Heart left ventricle (tissue), 16 donors: ENCODE results near the gene ARRDC1. TPM values are rescaled to one million over a fixed set of nuclear protein-coding genes. Genes with fewer than 3 reads are reported as not detected.

ENCODE experiments used
- ATAC-seq, 4 donors: fragments of 200-7000 bp; cut with Tn5 transposase; one replicate each; pipeline ENCODE4 v1.9.1; 2020 to 2022; ENCODE audit warnings: moderate library complexity in 4 of 4, mild to moderate bottlenecking in 3 of 4, moderate number of reproducible peaks in 1 of 4
- DNase-seq, 5 donors: peaks; one replicate each; pipeline ENCODE4 v3.0.0-alpha.2; 2020
- H3K27ac ChIP-seq, 12 donors: fragments of 200-600 bp; sonication (generic) in 4 of 12; one replicate each; pipeline versions ENCODE4 v1.5.0 to v1.8.0; 2016 to 2022; ENCODE audit warnings: mild to moderate bottlenecking in 2 of 12
- H3K27me3 ChIP-seq, 9 donors: fragments of 200-600 bp; sonication (generic) in 2 of 9; one replicate each; pipeline versions ENCODE4 v1.5.1 to v1.8.0; 2016 to 2022; ENCODE audit warnings: mild to moderate bottlenecking in 3 of 9
- H3K36me3 ChIP-seq, 9 donors: fragments of 200-600 bp; sonication (generic) in 2 of 9; one replicate each; pipeline versions ENCODE4 v1.5.0 to v1.8.0; 2018 to 2022; ENCODE audit warnings: mild to moderate bottlenecking in 2 of 9
- H3K4me1 ChIP-seq, 12 donors: fragments of 200-600 bp; sonication (generic) in 4 of 12; one replicate each; pipeline versions ENCODE4 v1.5.0 to v1.8.0; 2016 to 2022; ENCODE audit warnings: mild to moderate bottlenecking in 3 of 12
- H3K4me3 ChIP-seq, 12 donors: fragments of 200-600 bp; sonication (generic) in 4 of 12; one replicate each; pipeline versions ENCODE4 v1.5.0 to v1.8.0; 2017 to 2022; ENCODE audit warnings: mild to moderate bottlenecking in 9 of 12, moderate library complexity in 4 of 12
- H3K9me3 ChIP-seq, 12 donors: fragments of 200-600 bp; sonication (generic) in 4 of 12; one replicate each; pipeline versions ENCODE4 v1.5.0 to v1.8.0; 2016 to 2022; ENCODE audit warnings: mild to moderate bottlenecking in 1 of 12
- CTCF ChIP-seq, 12 donors: fragments of 200-600 bp; sonication (generic) in 4 of 12; IDR thresholded peaks; one replicate each; pipeline versions ENCODE4 v1.5.0 to v1.8.0; 2018 to 2022; ENCODE audit warnings: antibody characterized with exemption in 12 of 12, mild to moderate bottlenecking in 5 of 12
- POLR2A ChIP-seq, 2 donors: fragments of 450-650 bp; IDR thresholded peaks; one replicate each; pipeline ENCODE4 v1.6.1; 2017; ENCODE audit warnings: antibody characterized with exemption in 2 of 2, mild to moderate bottlenecking in 2 of 2, moderate library complexity in 2 of 2
- WGBS, 4 donors: extraction: QIAGEN DNeasy Blood & Tissue Kit in 2 of 4; methylation state at CpG; one replicate each; pipeline versions ENCODE4 v1.1.5 to v1.1.7; 2013 to 2018; 5-methylcytosine and 5-hydroxymethylcytosine counted together
- intact Hi-C, 10 donors: fragments of 100-400 bp; cut with DNase I; formaldehyde crosslinking; loops; one replicate each; pipeline versions ENCODE4 v1.11.1 to v1.14.2; 2022
- long read RNA-seq, 3 donors: library from polyadenylated mRNA; unstranded; transcript quantifications; one replicate each; pipeline ENCODE4 v2.0.0, GENCODE V29; 2020 to 2021
- polyA plus RNA-seq, 2 donors: library from polyadenylated mRNA; stranded (reverse); fragments of 200-250 nt; gene quantifications; one replicate each; pipeline ENCODE4 v1.2.3, GENCODE V29; 2013
- total RNA-seq, 9 donors: library from RNA; depleted of rRNA in 2 of 9; stranded (reverse); fragments of >200 nt in 2 of 9; fragmentation: NEBNext Ultra II Directional in 3 of 9; extraction: Animal tissue kit (Norgen Biotek cat#: 25700) in 3 of 9; gene quantifications; one replicate each; pipeline versions ENCODE4 v1.1.0 to v1.2.4, GENCODE V29; 2016 to 2023
- donor health status: ischemic (EF 13 %, LVEDD 7.1; RV severe dilation, severe dysfunction).
- donor health status: healthy with polysubstance abuse.
- donor health status: DM: no; HTN: yes; CAD: no.
- donor health status: DM: no; HTN: no; CAD: no.
- donor health status: ischemic (EF 25% LVEDD 6.9; RV normal size, moderate dysfunction).
- donor health status: ischemic (EF 25% LVEDD 5.7; RV mildly dilated, moderate dysfunction).
- donor health status: healthy.
- donor health status: DM: yes; HTN: yes; CAD: no.
- donor health status: ischemic (EF 35%, LVEDD 5.7; RV mildly dilated, moderate dysfunction).
- donor health status: nonischemic (EF 11% LVEDD 7.7; RV severe dilation, severe dysfunction).
- donor health status: DM: yes; HTN: yes; CAD: no.
- donor health status: PGD.
- donor health status: ischemic (EF 29% LVEDD 5.4; RV normal size, mild dysfunction).
- donor health status: nonischemic (EF 23%, LVEDD 6.1; RV moderate dilation, normal function).

Gene ARRDC1
- total RNA-seq (10 to 100 TPM; 14.1 to 43.6 (median 20.7) TPM), polyA plus RNA-seq (10 to 100 TPM; 23.2 to 42.6 TPM)
- long read RNA-seq, donor 1, transcript ARRDC1-201 (8 exons, 1,586 nt): major isoform, 18 of 41 reads
- long read RNA-seq, donor 1, partial matches to known transcripts: 11 of 41 reads
- long read RNA-seq, donor 1, other reads (novel, unspliced or antisense): 11 of 41 reads
- long read RNA-seq, donor 2, transcript ARRDC1-201 (8 exons, 1,586 nt): major isoform, 58 of 129 reads
- long read RNA-seq, donor 2, partial matches to known transcripts: 41 of 129 reads
- long read RNA-seq, donor 2, other reads (novel, unspliced or antisense): 30 of 129 reads
- long read RNA-seq, donor 3, transcript ARRDC1-201 (8 exons, 1,586 nt): major isoform, 8 of 27 reads
- long read RNA-seq, donor 3, partial matches to known transcripts: 9 of 27 reads
- long read RNA-seq, donor 3, other reads (novel, unspliced or antisense): 10 of 27 reads

- Histone ChIP-seq H3K9me3 (no peaks in the 10 kb centered on the region), H3K4me3 (peak within 1 kb of the TSS; percentile 61 to 91 (median 81)), H3K4me1 (peaks cover 7 to 52% (median 23%) of the 10 kb centered on the region in 12 donors), H3K27ac (peak within 1 kb of the TSS; percentile 74 to 94 (median 90)), H3K36me3 (no peaks in the 10 kb centered on the region), H3K27me3 (no peaks in the 10 kb centered on the region)
- peak; percentile 81 to 90 (median 87) for ATAC-seq
- WGBS, 4 donors: 0 to 1% (median 1%) methylated on average over 31 to 111 of the region's 111 CpGs
- DNase-seq: peak; percentile 93 to 96 (median 95)
- TF ChIP-seq POLR2A (IDR thresholded peaks at IDR 0.05) (peak in 1 of 2 donors; percentile 79), CTCF (IDR thresholded peaks at IDR 0.05) (no peak)
- intact Hi-C loops: loop anchor here in 2 of 10 donors (1.0 kb wide), 2 partner anchors 13 to 27 kb away; partner anchors contain the start of gene DPH7 (in 1 of the 2)
Observed at GRCh38 chr9:137605121-137606004, at the start of gene ARRDC1. TSS of gene ARRDC1 (plus strand) at chr9:137605686. CDS start at chr9:137605718, 32 bp downstream.

GRCh38 chr9:137556069-137556838 is 49.2 kb upstream of the ARRDC1 start:
- ATAC-seq: peak in 2 of 4 donors; percentile 19 to 21
- 77 to 79% (median 78%) methylated on average over 23 to 24 of the region's 24 CpGs for WGBS, 4 donors
- peaks cover 0 to 71% (median 59%) of the 10 kb centered on the region in 9 donors for H3K36me3 ChIP-seq
- no peaks in the 10 kb centered on the region for H3K9me3 ChIP-seq
- peak in 3 of 5 donors; percentile 53 to 61 (median 56) for DNase-seq
- H3K4me3 ChIP-seq: no peak overlapping the region
- no peaks in the 10 kb centered on the region for H3K27me3 ChIP-seq
- TF ChIP-seq CTCF (IDR thresholded peaks at IDR 0.05): no peak
- peak overlapping the region in 3 of 12 donors; percentile 12 to 58 (median 25) for H3K27ac ChIP-seq
- intact Hi-C loops: no loop called here
- peaks cover 0 to 16% (median 6%) of the 10 kb centered on the region in 12 donors for H3K4me1 ChIP-seq

GRCh38 chr9:137558127-137558526 is 47.4 kb upstream of the ARRDC1 start:
- H3K4me1 ChIP-seq: peaks cover 0 to 5% (median 0%) of the 10 kb centered on the region in 12 donors
- 92 to 98% (median 95%) methylated on average over 4 of the region's 4 CpGs for WGBS, 4 donors
- TF ChIP-seq CTCF (IDR thresholded peaks at IDR 0.05) (no peak), POLR2A (IDR thresholded peaks at IDR 0.05) (no peak)
- no peak overlapping the region for H3K4me3 ChIP-seq
- H3K9me3 ChIP-seq: no peaks in the 10 kb centered on the region
- H3K36me3 ChIP-seq: peaks cover 0 to 85% (median 73%) of the 10 kb centered on the region in 9 donors
- no peaks in the 10 kb centered on the region for H3K27me3 ChIP-seq
- no peak for ATAC-seq
- no peak for DNase-seq
- intact Hi-C loops: no loop called here
- H3K27ac ChIP-seq: no peak overlapping the region
